ENCODE results near the gene AKR1A1.

DNA sequence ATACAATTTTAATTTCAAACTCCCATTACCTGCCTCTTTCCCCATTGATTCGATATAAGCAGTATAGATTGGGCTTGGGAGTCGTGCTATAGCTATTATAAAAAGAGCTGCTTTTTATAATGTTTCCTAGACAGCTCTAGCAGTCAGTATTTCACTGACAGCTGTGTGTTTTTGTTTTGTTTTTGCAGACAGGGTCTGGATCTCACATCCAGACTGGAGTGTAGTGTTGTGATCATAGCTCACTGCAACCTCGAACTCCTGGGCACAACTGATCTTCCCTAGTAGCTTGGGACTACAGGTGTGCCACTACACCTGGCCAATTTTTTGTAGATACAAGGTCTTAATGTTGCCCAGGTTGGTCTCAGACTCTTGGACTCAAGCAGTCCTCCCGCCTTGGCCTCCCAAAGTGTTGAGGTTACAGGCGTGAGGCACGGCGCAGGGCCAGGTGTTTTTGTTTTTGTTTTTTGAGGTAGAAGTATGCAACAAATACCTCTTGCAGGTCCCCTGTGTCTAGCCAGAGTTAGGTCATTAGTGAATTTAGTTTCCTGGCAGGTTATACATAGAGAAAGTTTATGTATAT lies 35.0 kb downstream of the AKR1A1 start:
- TF ChIP-seq CTCF (IDR thresholded peaks at IDR 0.05) (no peak), POLR2A (IDR thresholded peaks at IDR 0.05) (no peak)
